Pancreas (tissue), 10 donors: Measurements from ENCODE around the gene MCRIP2. TPM values are rescaled to one million over a fixed set of nuclear protein-coding genes. Genes with fewer than 3 reads are reported as not detected.

Experiments
- ATAC-seq, 4 donors: fragments of 200-7000 bp; cut with Tn5 transposase; one replicate each; pipeline versions ENCODE4 v1.8.0 to v1.9.1; 2020; ENCODE audit warnings: mild to moderate bottlenecking in 4 of 4, moderate library complexity in 4 of 4
- DNase-seq, 6 donors: peaks; one replicate each; pipeline ENCODE4 v3.0.0-alpha.2; 2020
- FAIRE-seq: peaks from 2 replicates; lab custom pipeline; 2012; peaks lifted over from hg19 to GRCh38; lab: Jason Lieb, UNC
- H3K27ac ChIP-seq, 4 donors: fragments of 200-600 bp; sonication (generic); 1 replicate in 3 of 4; 2 replicates in 1 of 4; pipeline versions ENCODE4 v1.5.0 to v1.8.0; 2020
- H3K27me3 ChIP-seq, 4 donors: fragments of 200-600 bp; one replicate each; pipeline ENCODE4 v1.8.0; 2021
- H3K36me3 ChIP-seq, 3 donors: fragments of 200-600 bp; sonication (generic) in 1 of 3; one replicate each; pipeline versions ENCODE4 v1.5.0 to v1.8.0; 2020 to 2021
- H3K4me1 ChIP-seq, 3 donors: fragments of 200-600 bp; one replicate each; pipeline ENCODE4 v1.8.0; 2021
- H3K4me3 ChIP-seq, 4 donors: fragments of 200-600 bp; sonication (generic) in 2 of 4; one replicate each; pipeline versions ENCODE4 v1.5.0 to v1.8.0; 2020 to 2021
- H3K9me3 ChIP-seq, 4 donors: fragments of 200-600 bp; one replicate each; pipeline ENCODE4 v1.8.0; 2021
- CTCF ChIP-seq, 4 donors: fragments of 200-600 bp; sonication (generic) in 3 of 4; IDR thresholded peaks; one replicate each; pipeline versions ENCODE4 v1.5.0 to v1.8.0; 2021; ENCODE audit warnings: antibody characterized with exemption in 4 of 4
- WGBS, 2 donors: extraction: QIAGEN DNeasy Blood & Tissue Kit; methylation state at CpG; one replicate each; pipeline ENCODE4 v1.1.7; 2013; 5-methylcytosine and 5-hydroxymethylcytosine counted together
- intact Hi-C, 3 donors: fragments of 100-400 bp; cut with DNase I; formaldehyde crosslinking; loops; one replicate each; pipeline versions ENCODE4 v1.11.1 to v1.14.2; 2022
- polyA plus RNA-seq, 2 donors: library from polyadenylated mRNA; stranded (reverse); fragments of 200-250 nt; gene quantifications; one replicate each; pipeline ENCODE4 v1.2.3, GENCODE V29; 2013
- total RNA-seq, 6 donors: library from RNA; stranded (reverse); fragmentation: NEBNext Ultra II Directional in 4 of 6; extraction: Animal tissue kit (Norgen Biotek cat#: 25700) in 4 of 6; gene quantifications; one replicate each; pipeline versions ENCODE4 v1.2.1 to v1.2.4, GENCODE V29; 2021 to 2023
- donor health status: healthy with polysubstance abuse.
- donor health status: DM: no; HTN: no; CAD: no; lungs with moderate emphysema.
- donor health status: DM: no; HTN: no; CAD: no.
- donor health status: control.
- donor health status: control.
- donor health status: Bipolar disorder and iron deficiency.
- donor health status: DM: yes; HTN: yes; CAD: no.
- donor health status: DM: no; HTN: no; CAD: no.
- donor health status: DM: no; HTN: no; CAD: no.
- donor health status: DM: yes; HTN: yes; CAD: no.

Gene MCRIP2
- total RNA-seq (10 to 100 TPM; 19.0 to 33.9 (median 21.9) TPM), polyA plus RNA-seq (10 to 100 TPM; 65.1 to 89.3 TPM)

GRCh38 chr16:641326-642188 is at the start of gene MCRIP2:
TSS of gene MCRIP2 (plus strand) at chr16:641828. CDS start at chr16:641992, 164 bp downstream.
- Histone ChIP-seq H3K36me3 (no peaks in the 10 kb centered on the region), H3K4me3 (peak within 1 kb of the TSS; percentile 79 to 94 (median 81)), H3K27ac (peak within 1 kb of the TSS; percentile 84 to 88 (median 86)), H3K4me1 (peaks cover 21 to 25% (median 24%) of the 10 kb centered on the region in 3 donors), H3K27me3 (no peaks in the 10 kb centered on the region), H3K9me3 (no peaks in the 10 kb centered on the region)
- ATAC-seq (peak; percentile 57 to 77 (median 72)), DNase-seq (peak; percentile 87 to 96 (median 92)), FAIRE-seq (no peak)
- no peak for TF ChIP-seq CTCF (IDR thresholded peaks at IDR 0.05)
- intact Hi-C loops, result no loop called here
- 1% methylated on average over 71 to 81 of the region's 81 CpGs for WGBS, 2 donors

- no peaks in the 10 kb centered on the region for H3K27me3 ChIP-seq
- no peaks in the 10 kb centered on the region for H3K9me3 ChIP-seq
- intact Hi-C loops, result no loop called here
- peak in 3 of 6 donors; percentile 23 to 58 (median 43) for DNase-seq
- 59 to 72% methylated on average over 15 of the region's 15 CpGs for WGBS, 2 donors
- no peak for ATAC-seq
- FAIRE-seq, result no peak
- H3K27ac ChIP-seq, result peak overlapping the region; percentile 86 to 98 (median 97)
- H3K36me3 ChIP-seq, result no peaks in the 10 kb centered on the region
- H3K4me1 ChIP-seq, result peaks cover 58 to 65% (median 60%) of the 10 kb centered on the region in 3 donors
- H3K4me3 ChIP-seq, result peak overlapping the region in 3 of 4 donors; percentile 7 to 65 (median 65)
- TF ChIP-seq CTCF (IDR thresholded peaks at IDR 0.05), result no peak
These were observed 49.6 kb upstream of the MCRIP2 start for GRCh38 chr16:591892-592517.

GRCh38 chr16:592518-593306 is 48.9 kb upstream of the MCRIP2 start:
- Histone ChIP-seq H3K4me3 (peak overlapping the region in 3 of 4 donors; percentile 7 to 65 (median 65)), H3K27ac (peak overlapping the region; percentile 86 to 98 (median 97)), H3K27me3 (no peaks in the 10 kb centered on the region), H3K4me1 (peaks cover 53 to 58% (median 55%) of the 10 kb centered on the region in 3 donors), H3K36me3 (no peaks in the 10 kb centered on the region), H3K9me3 (no peaks in the 10 kb centered on the region)
- TF ChIP-seq CTCF (IDR thresholded peaks at IDR 0.05), result no peak
- intact Hi-C loops, result no loop called here
- FAIRE-seq, result no peak
- ATAC-seq, result peak in 2 of 4 donors; percentile 0 to 5
- DNase-seq, result peak; percentile 69 to 89 (median 77)
- 49 to 61% methylated on average over 24 of the region's 24 CpGs for WGBS, 2 donors

- Histone ChIP-seq H3K27ac (peak overlapping the region; percentile 86 to 98 (median 97)), H3K4me1 (peaks cover 50 to 53% (median 52%) of the 10 kb centered on the region in 3 donors), H3K9me3 (no peaks in the 10 kb centered on the region), H3K4me3 (peak overlapping the region in 2 of 4 donors; percentile 13 to 65), H3K27me3 (no peaks in the 10 kb centered on the region), H3K36me3 (no peaks in the 10 kb centered on the region)
- intact Hi-C loops, result no loop called here
- FAIRE-seq, result no peak
- TF ChIP-seq CTCF (IDR thresholded peaks at IDR 0.05), result no peak
- 15 to 25% methylated on average over 9 of the region's 9 CpGs for WGBS, 2 donors
- ATAC-seq, result peak; percentile 44 to 52 (median 50)
- peak; percentile 71 to 93 (median 87) for DNase-seq
These were observed 48.2 kb upstream of the MCRIP2 start for GRCh38 chr16:593406-593805.
